DOHH2 (cell line): ENCODE measurements around the gene CRACR2A.

Source experiments
- H3F3A ChIP-seq: fragments of 200-600 bp; sonication (generic), shearing (Covaris generic); 2 replicates; pipeline ENCODE4 v1.6.0; 2016; ENCODE audit warnings: antibody characterized with exemption, mild to moderate bottlenecking; ENCODE audit not compliant: control insufficient read depth, insufficient read depth
- H3K27ac ChIP-seq: fragments of 200-600 bp; sonication (generic); 2 replicates; pipeline ENCODE4 v1.5.1; 2014; ENCODE audit warnings: low read depth, mild to moderate bottlenecking, low read length, moderate library complexity
- H3K27me3 ChIP-seq: fragments of 200-600 bp; sonication (generic); 2 replicates; pipeline ENCODE4 v1.6.1; 2014; ENCODE audit warnings: mild to moderate bottlenecking, low read length, mixed read lengths; ENCODE audit not compliant: control insufficient read depth
- H3K36me3 ChIP-seq: fragments of 200-600 bp; sonication (generic); 2 replicates; pipeline ENCODE4 v1.6.1; 2014; ENCODE audit warnings: mild to moderate bottlenecking, low read length, moderate library complexity, mixed read lengths; ENCODE audit not compliant: control insufficient read depth
- H3K4me1 ChIP-seq: fragments of 200-600 bp; sonication (generic); 2 replicates; pipeline ENCODE4 v1.6.1; 2014; ENCODE audit warnings: mild to moderate bottlenecking, low read length, mixed read lengths; ENCODE audit not compliant: control insufficient read depth
- H3K4me2 ChIP-seq: fragments of 200-600 bp; sonication (generic); 2 replicates; pipeline ENCODE4 v1.6.0; 2014; ENCODE audit warnings: mild to moderate bottlenecking, low read length, moderate library complexity
- H3K4me3 ChIP-seq: fragments of 200-600 bp; sonication (generic); 2 replicates; pipeline ENCODE4 v1.5.1; 2014; ENCODE audit warnings: mild to moderate bottlenecking, low read length, mixed read lengths
- H3K79me2 ChIP-seq: fragments of 200-600 bp; sonication (generic); 2 replicates; pipeline ENCODE4 v1.6.1; 2014; ENCODE audit warnings: mild to moderate bottlenecking, low read length, mixed read lengths; ENCODE audit not compliant: control insufficient read depth
- H3K9me2 ChIP-seq: fragments of 200-600 bp; sonication (generic); replicated peaks from 2 replicates; pipeline ENCODE4 v1.6.1; 2014; ENCODE audit warnings: mild to moderate bottlenecking, low read length, mixed read lengths; ENCODE audit not compliant: control insufficient read depth
- H3K9me3 ChIP-seq: fragments of 200-600 bp; sonication (generic); 2 replicates; pipeline ENCODE4 v1.6.1; 2014; ENCODE audit warnings: antibody characterized with exemption, low read length, mixed read lengths; ENCODE audit not compliant: control insufficient read depth, insufficient read depth
- H4K20me1 ChIP-seq: fragments of 200-600 bp; sonication (generic); 2 replicates; pipeline ENCODE4 v1.6.0; 2014; ENCODE audit warnings: low read depth, mild to moderate bottlenecking, antibody characterized with exemption, low read length, moderate library complexity; ENCODE audit not compliant: control insufficient read depth, insufficient read depth
- CTCF ChIP-seq: fragments of 200-600 bp; sonication (generic); IDR thresholded peaks from one replicate; pipeline ENCODE4 v1.5.1; 2014; ENCODE audit warnings: antibody characterized with exemption, mild to moderate bottlenecking, low read depth, low read length; ENCODE audit not compliant: poor library complexity, severe bottlenecking
- EZH2phosphoT487 ChIP-seq: fragments of 200-600 bp; sonication (generic); IDR thresholded peaks from 2 replicates; pipeline ENCODE4 v1.6.1; 2017; ENCODE audit warnings: borderline replicate concordance, mild to moderate bottlenecking, antibody characterized with exemption, low read length, moderate library complexity, mixed read lengths

Gene CRACR2A

GRCh38 chr12:3697311-3697870, 55.5 kb downstream of the CRACR2A start:
- Histone ChIP-seq H3K4me1 (no peaks in the 10 kb centered on the region), H3K9me3 (no peaks in the 10 kb centered on the region; the same call in 1 of the 2 replicates), H3K9me2 (no peaks in the 10 kb centered on the region), H3K79me2 (peaks cover 3% of the 10 kb centered on the region; the same call in 1 of the 2 replicates), H3K27ac (no peak overlapping the region), H3K27me3 (no peaks in the 10 kb centered on the region), H3K36me3 (peaks cover 37% of the 10 kb centered on the region), H4K20me1 (no peaks in the 10 kb centered on the region), H3K4me2 (no peak overlapping the region), H3F3A (no peaks in the 10 kb centered on the region), H3K4me3 (no peak overlapping the region)
- no peak for TF ChIP-seq CTCF
- no peak for TF ChIP-seq EZH2phosphoT487

- H3K4me1 ChIP-seq, result no peaks in the 10 kb centered on the region
- H4K20me1 ChIP-seq, result no peaks in the 10 kb centered on the region
- H3K9me2 ChIP-seq, result no peaks in the 10 kb centered on the region
- peaks cover 47% of the 10 kb centered on the region for H3K36me3 ChIP-seq
- no peak overlapping the region for H3K27ac ChIP-seq
- TF ChIP-seq CTCF (no peak), EZH2phosphoT487 (no peak)
- H3K79me2 ChIP-seq, result no peaks in the 10 kb centered on the region
- H3K4me2 ChIP-seq, result no peak overlapping the region
- no peaks in the 10 kb centered on the region; the same call in 1 of the 2 replicates for H3K9me3 ChIP-seq
- no peaks in the 10 kb centered on the region for H3K27me3 ChIP-seq
- no peak overlapping the region for H3K4me3 ChIP-seq
- H3F3A ChIP-seq, result no peaks in the 10 kb centered on the region
These were observed 58.2 kb downstream of the CRACR2A start for GRCh38 chr12:3694673-3695072.

GRCh38 chr12:3692616-3693365, 60.1 kb downstream of the CRACR2A start:
- Histone ChIP-seq H3K9me2 (no peaks in the 10 kb centered on the region), H3K27me3 (no peaks in the 10 kb centered on the region), H3K4me3 (no peak overlapping the region), H4K20me1 (no peaks in the 10 kb centered on the region), H3K4me1 (no peaks in the 10 kb centered on the region), H3K27ac (no peak overlapping the region), H3K9me3 (no peaks in the 10 kb centered on the region; the same call in 1 of the 2 replicates), H3F3A (no peaks in the 10 kb centered on the region), H3K4me2 (no peak overlapping the region), H3K79me2 (no peaks in the 10 kb centered on the region), H3K36me3 (peaks cover 47% of the 10 kb centered on the region)
- TF ChIP-seq CTCF, result no peak
- TF ChIP-seq EZH2phosphoT487, result no peak
